Measurements from ENCODE around the gene HSPA12B.

Gene HSPA12B

DNA sequence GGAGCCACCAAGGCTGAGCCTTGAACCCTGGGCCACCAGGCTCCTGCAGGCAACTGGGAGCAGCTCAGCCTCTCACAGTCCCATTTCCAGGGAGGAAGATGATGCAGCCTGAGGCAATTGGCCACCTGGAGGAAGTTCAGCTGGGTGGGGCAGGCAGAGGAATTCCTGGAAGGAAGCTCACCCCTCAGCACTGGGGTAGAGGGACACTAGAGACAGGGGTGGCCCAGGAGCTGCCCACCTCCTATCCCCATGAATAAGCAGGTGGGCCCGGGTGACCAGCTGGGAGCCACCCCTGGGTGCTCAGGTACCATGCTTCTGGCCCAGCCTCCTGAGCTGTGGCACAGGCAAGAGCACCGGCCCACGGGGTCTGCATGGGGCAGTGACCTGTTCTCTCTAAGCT is 3.6 kb upstream of the HSPA12B start:
- TF ChIP-seq, protein P1, sequence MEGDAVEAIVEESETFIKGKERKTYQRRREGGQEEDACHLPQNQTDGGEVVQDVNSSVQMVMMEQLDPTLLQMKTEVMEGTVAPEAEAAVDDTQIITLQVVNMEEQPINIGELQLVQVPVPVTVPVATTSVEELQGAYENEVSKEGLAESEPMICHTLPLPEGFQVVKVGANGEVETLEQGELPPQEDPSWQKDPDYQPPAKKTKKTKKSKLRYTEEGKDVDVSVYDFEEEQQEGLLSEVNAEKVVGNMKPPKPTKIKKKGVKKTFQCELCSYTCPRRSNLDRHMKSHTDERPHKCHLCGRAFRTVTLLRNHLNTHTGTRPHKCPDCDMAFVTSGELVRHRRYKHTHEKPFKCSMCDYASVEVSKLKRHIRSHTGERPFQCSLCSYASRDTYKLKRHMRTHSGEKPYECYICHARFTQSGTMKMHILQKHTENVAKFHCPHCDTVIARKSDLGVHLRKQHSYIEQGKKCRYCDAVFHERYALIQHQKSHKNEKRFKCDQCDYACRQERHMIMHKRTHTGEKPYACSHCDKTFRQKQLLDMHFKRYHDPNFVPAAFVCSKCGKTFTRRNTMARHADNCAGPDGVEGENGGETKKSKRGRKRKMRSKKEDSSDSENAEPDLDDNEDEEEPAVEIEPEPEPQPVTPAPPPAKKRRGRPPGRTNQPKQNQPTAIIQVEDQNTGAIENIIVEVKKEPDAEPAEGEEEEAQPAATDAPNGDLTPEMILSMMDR (IDR thresholded peaks at IDR 0.05; ENCODE audit: control insufficient read depth, extremely low read depth, insufficient read depth) = no peak
- no peak overlapping the region for H3K4me3 ChIP-seq (ENCODE audit: low read depth, low read length)
- DNase-seq (ENCODE audit: low read depth) = no peak

DNA sequence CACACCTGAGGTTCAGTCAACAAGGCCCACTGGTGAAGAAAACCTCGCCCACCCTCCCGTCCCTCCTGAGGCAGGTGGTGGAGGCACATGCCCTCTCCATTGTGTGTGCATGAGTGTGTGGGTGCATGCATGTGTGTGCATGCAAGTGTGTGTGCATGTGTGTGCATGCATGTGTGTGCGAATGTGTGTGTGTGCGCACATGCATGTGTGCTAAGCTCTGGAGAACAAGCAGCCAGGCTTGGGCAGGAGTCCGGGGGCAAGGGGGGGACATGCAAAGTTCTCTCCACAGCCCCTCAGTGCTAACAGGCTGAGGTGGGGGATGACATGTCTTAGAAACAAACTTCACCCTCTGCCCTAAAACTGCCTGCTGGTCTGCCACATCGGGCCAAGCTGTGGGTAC is 3.1 kb upstream of the HSPA12B start:
- TF ChIP-seq, protein P1 (IDR thresholded peaks at IDR 0.05; ENCODE audit: control insufficient read depth, extremely low read depth, insufficient read depth) = no peak
- DNase-seq (ENCODE audit: low read depth) = no peak
- no peak overlapping the region for H3K4me3 ChIP-seq (ENCODE audit: low read depth, low read length)

DNA sequence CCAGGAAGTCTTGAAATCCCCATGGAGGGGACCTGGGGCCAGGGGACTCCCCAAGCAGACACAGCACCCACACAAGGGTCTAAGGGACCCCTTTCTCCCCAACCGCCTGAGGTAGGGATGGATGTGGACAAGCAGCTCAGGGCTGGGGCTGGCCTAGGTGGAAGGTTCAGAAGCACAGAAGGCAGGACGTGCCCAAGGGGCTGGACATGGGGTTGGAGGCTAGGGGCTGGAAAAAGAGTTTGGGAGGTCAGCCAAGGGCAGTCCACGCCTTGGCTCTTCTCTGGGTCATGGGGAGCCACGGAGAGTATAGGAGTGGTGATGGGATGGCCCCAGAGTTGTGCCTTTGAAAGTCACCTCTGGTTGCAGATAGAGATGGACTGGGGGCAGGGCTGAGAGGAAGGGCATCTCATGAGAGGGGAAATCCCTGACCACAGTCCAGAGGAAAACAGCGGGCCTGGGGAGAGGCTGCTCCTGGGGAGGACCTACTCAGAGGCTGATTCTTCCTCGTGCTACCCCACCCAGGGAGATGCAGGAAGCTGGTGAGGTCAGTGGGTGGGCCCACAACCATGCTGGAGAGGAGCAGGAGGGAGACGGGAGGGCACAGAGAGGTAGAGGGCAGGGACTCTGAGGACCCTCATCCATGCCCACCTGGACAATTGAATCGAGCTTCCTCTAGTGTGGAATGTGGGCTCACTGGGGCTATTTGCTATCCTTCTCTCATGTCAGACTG is 2.5 kb upstream of the HSPA12B start:
- TF ChIP-seq, protein P1 (IDR thresholded peaks at IDR 0.05; ENCODE audit: control insufficient read depth, extremely low read depth, insufficient read depth) = no peak
- H3K4me3 ChIP-seq (ENCODE audit: low read depth, low read length) = no peak overlapping the region
- DNase-seq (ENCODE audit: low read depth) = no peak

DNA sequence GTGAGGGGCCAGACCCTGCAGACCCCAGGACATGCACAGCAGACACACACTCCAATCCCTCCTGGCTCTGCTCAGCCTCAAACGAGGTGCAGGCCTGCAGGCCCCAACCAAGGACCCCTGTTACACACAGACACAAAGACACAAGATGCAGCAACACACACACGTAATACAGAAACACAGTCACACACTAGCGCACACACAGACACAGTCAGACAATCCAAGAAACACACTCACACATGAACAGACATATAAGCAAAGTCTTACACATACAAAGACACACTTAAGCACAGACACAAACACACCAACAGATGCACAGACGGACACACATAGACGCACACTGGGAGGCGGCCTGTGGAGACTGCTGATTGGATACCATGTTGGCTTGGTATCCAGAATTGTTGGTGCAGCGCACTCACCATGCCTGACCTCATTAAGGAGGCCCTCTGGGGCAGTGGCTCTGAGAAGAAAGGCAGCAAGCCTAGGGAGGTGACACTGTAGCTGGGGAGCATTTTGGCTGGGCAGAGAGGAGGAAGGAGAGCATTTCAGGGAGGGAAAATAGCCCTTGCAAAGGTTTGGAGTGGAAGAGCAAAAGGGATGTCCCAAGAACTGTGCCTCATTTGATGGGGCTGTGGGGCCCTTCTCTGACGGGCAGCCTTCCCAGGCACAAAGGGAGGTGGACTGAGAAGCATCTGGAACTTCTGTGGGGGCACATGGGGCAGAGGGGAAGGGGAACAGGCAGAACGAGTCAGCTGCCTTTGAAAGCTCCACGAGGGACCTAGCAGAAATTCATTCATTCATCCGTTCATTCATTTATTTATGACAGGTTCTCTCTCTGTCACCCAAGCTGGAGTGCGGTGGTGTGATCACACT is 1.4 kb upstream of the HSPA12B start:
- H3K4me3 ChIP-seq (ENCODE audit: low read depth, low read length) = no peak overlapping the region
- DNase-seq (ENCODE audit: low read depth) = no peak
- TF ChIP-seq, protein P1 (IDR thresholded peaks at IDR 0.05; ENCODE audit: control insufficient read depth, extremely low read depth, insufficient read depth) = no peak

DNA sequence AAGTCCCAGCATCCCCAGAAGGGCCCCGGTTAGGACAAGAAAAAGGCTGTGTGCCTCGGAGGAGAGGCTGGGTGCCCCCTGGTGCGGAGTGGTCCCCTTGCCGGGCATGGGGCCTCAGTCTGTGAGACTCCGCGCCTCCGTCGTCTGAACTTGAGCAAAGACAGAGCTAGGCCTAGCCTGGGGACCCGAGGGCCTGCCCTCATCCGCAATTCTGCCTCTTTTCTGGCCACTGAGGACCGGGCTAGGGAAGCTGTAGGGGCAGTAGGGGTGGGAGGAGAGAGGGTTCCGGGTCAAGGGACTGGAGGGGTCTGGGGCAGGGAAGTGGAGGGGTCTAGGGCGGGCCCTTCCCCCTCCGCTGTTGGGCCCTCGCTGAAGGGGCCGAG is 550 bp upstream of the HSPA12B start:
- H3K4me3 ChIP-seq (ENCODE audit: low read depth, low read length) = no peak overlapping the region

DNA sequence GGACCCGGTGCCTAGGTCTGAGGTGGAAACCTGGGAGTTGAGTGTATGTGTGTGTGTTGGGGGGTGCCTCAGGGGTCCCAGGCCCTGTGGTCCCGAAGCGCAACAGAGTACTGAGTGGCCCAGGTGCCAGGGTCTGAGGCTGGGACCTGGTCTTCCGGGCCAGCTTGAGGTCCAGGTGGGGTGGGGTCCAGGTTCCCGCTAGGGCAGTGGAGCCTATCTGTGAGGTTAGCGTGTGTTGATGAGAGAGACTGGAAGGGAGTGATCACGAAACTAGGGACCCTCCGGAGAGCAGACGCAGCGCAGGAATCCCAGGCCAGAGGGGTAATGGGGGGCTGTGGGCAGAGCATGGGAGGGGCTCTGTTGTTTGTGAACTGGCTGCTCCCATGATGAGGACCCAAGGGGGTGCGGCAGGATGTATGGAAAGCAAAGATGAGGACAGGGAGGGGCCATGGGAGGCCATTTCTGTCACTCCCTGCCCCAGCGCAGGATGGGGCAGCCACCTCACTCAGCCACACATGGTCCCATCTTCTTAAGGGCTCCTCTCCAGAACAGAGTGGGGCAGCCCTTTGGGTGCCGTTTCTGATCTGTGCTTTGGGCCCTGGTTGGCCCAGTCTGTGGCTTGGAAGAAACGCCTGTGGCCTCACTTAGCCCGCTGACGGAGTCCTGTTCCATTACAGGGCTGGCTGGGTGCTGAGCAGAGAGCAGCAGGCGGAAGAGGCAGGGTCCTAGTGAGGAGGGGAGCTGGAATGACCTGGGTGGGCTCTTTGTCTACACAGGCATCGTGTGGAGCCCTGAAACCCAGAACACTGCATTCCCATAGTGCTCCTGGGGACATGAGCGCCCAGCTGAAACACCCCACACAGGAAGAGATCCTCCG is 872 bp downstream of the HSPA12B start:
- H3K4me3 ChIP-seq (ENCODE audit: low read depth, low read length) = no peak overlapping the region
- no peak for DNase-seq (ENCODE audit: low read depth)
- TF ChIP-seq, protein P1 (IDR thresholded peaks at IDR 0.05; ENCODE audit: control insufficient read depth, extremely low read depth, insufficient read depth) = no peak

More for the DNA sequence above, 550 bp upstream of the HSPA12B start:
- TF ChIP-seq, protein P1 (IDR thresholded peaks at IDR 0.05; ENCODE audit: control insufficient read depth, extremely low read depth, insufficient read depth) = no peak
- no peak for DNase-seq (ENCODE audit: low read depth)
